Measurements from ENCODE around the gene MYL7. TPM values are rescaled to one million over a fixed set of nuclear protein-coding genes. Genes with fewer than 3 reads are reported as not detected.

MYL7 gene
- total and polyA plus RNA-seq, 2 of the 13 experiments (the other 11 are each of a cell fraction or from before 2014, with no cell fraction given): 1.8 TPM; not detected in 1

DNA sequence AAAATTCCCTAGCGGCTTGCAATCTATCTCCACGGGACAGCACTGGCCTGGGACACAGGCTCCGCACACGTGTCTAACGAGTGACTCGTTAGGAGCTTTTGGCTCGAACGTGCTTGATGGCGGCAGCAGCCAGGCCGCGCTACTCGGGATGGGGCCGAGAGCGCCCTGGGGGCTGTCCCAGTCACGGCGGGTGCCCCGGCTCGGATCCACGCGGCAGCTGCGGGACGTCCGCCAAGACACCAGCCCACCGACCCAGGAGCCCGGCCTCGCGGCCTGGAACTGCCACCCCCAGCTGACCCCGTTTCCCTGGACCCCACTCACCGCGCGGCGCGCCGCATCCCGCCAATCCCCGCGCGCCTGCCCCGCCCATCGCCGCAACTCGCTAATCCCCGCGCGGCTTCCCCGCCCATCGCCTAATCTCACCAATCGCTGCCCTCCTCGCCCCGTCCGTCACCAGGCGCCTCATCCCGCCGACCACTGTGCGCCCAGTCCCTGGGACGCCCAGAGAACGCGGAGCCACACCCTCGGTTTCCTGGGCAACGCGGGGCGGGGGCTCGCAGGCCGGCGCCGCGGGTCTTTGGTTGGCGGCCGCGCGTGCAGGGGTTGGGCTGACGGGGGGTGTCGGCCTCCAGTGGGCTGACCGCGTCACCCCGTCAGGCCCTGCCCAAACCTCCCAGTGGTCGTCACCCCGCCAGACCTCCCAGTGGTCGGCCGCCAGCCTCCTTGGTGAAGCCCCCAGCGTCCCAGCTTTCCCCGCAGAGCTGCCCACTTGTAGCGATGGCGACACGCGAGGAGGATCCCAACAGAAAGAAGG lies 17.7 kb downstream of the MYL7 start, which contains the start of gene POLD2 (continued):
- TF ChIP-seq, protein P1, sequence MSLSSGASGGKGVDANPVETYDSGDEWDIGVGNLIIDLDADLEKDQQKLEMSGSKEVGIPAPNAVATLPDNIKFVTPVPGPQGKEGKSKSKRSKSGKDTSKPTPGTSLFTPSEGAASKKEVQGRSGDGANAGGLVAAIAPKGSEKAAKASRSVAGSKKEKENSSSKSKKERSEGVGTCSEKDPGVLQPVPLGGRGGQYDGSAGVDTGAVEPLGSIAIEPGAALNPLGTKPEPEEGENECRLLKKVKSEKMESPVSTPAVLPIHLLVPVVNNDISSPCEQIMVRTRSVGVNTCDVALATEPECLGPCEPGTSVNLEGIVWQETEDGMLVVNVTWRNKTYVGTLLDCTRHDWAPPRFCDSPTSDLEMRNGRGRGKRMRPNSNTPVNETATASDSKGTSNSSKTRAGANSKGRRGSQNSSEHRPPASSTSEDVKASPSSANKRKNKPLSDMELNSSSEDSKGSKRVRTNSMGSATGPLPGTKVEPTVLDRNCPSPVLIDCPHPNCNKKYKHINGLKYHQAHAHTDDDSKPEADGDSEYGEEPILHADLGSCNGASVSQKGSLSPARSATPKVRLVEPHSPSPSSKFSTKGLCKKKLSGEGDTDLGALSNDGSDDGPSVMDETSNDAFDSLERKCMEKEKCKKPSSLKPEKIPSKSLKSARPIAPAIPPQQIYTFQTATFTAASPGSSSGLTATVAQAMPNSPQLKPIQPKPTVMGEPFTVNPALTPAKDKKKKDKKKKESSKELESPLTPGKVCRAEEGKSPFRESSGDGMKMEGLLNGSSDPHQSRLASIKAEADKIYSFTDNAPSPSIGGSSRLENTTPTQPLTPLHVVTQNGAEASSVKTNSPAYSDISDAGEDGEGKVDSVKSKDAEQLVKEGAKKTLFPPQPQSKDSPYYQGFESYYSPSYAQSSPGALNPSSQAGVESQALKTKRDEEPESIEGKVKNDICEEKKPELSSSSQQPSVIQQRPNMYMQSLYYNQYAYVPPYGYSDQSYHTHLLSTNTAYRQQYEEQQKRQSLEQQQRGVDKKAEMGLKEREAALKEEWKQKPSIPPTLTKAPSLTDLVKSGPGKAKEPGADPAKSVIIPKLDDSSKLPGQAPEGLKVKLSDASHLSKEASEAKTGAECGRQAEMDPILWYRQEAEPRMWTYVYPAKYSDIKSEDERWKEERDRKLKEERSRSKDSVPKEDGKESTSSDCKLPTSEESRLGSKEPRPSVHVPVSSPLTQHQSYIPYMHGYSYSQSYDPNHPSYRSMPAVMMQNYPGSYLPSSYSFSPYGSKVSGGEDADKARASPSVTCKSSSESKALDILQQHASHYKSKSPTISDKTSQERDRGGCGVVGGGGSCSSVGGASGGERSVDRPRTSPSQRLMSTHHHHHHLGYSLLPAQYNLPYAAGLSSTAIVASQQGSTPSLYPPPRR (CRISPR knock-in tag; IDR thresholded peaks at IDR 0.05; ENCODE audit: borderline replicate concordance): peak; percentile 68
- TF ChIP-seq ZNF12 (CRISPR knock-in tag; IDR thresholded peaks at IDR 0.05): 0 out of 2 replicates have a peak, but pooled peaks have one; percentile 19
- peak; percentile 67; the same call in 1 of the 2 replicates for TF ChIP-seq ZNF232 (CRISPR knock-in tag; IDR thresholded peaks at IDR 0.05; ENCODE audit: borderline replicate concordance)
- peak; percentile 93 for TF ChIP-seq MXD4 (CRISPR knock-in tag; IDR thresholded peaks at IDR 0.05)
- 0 out of 2 replicates have a peak, but pooled peaks have one; percentile 61 for TF ChIP-seq ZSCAN30 (CRISPR knock-in tag; IDR thresholded peaks at IDR 0.05)
- TF ChIP-seq E2F1 (CRISPR knock-in tag; IDR thresholded peaks at IDR 0.05): peak; percentile 67
- TF ChIP-seq ZEB1 (IDR thresholded peaks at IDR 0.05; ENCODE audit: insufficient replicate concordance, low read depth): no peak
- TF ChIP-seq MXI1 (IDR thresholded peaks at IDR 0.05; ENCODE audit: borderline replicate concordance, low read depth, low read length): peak; percentile 29; the same call in 1 of the 3 replicates
- TF ChIP-seq, protein P2, sequence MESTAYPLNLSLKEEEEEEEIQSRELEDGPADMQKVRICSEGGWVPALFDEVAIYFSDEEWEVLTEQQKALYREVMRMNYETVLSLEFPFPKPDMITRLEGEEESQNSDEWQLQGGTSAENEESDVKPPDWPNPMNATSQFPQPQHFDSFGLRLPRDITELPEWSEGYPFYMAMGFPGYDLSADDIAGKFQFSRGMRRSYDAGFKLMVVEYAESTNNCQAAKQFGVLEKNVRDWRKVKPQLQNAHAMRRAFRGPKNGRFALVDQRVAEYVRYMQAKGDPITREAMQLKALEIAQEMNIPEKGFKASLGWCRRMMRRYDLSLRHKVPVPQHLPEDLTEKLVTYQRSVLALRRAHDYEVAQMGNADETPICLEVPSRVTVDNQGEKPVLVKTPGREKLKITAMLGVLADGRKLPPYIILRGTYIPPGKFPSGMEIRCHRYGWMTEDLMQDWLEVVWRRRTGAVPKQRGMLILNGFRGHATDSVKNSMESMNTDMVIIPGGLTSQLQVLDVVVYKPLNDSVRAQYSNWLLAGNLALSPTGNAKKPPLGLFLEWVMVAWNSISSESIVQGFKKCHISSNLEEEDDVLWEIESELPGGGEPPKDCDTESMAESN (CRISPR knock-in tag; conservative IDR thresholded peaks at IDR 0.05): no peak; the same call in 1 of the 2 replicates
- TF ChIP-seq TCF7L2 (IDR thresholded peaks at IDR 0.05; ENCODE audit: low read depth, low read length): no peak
- peak; percentile 88 for TF ChIP-seq RNF2 (conservative IDR thresholded peaks at IDR 0.05; ENCODE audit: low read depth)
- TF ChIP-seq CHCHD3 (CRISPR knock-in tag; IDR thresholded peaks at IDR 0.05): no peak
- 0 out of 2 replicates have a peak, but pooled peaks have one; percentile 15 for TF ChIP-seq ZNF121 (CRISPR knock-in tag; IDR thresholded peaks at IDR 0.05)
- no peak for TF ChIP-seq ZNF674 (CRISPR knock-in tag; IDR thresholded peaks at IDR 0.05; ENCODE audit: low read depth)
- TF ChIP-seq ZNF224 (CRISPR knock-in tag; IDR thresholded peaks at IDR 0.05): peak; percentile 92
- peak; percentile 69; the same call in 1 of the 2 replicates for TF ChIP-seq ZNF761 (CRISPR knock-in tag; conservative IDR thresholded peaks at IDR 0.05)
- peak; percentile 74; the same call in 1 of the 2 replicates for TF ChIP-seq MLX (CRISPR knock-in tag; IDR thresholded peaks at IDR 0.05)
- peak; percentile 91 for TF ChIP-seq PITX1 (CRISPR knock-in tag; IDR thresholded peaks at IDR 0.05)
- TF ChIP-seq ZNF891 (CRISPR knock-in tag; IDR thresholded peaks at IDR 0.05): peak; percentile 47; the same call in 1 of the 2 replicates
- TF ChIP-seq ZFP36L1 (CRISPR knock-in tag; IDR thresholded peaks at IDR 0.05): peak; percentile 64; the same call in 1 of the 2 replicates
- TF ChIP-seq ZNF333 (CRISPR knock-in tag; IDR thresholded peaks at IDR 0.05; ENCODE audit: borderline replicate concordance): peak; percentile 70; the same call in 1 of the 2 replicates
- TF ChIP-seq ARNT (IDR thresholded peaks at IDR 0.05): no peak
